Measurements from ENCODE around the gene CDSN. TPM values are rescaled to one million over a fixed set of nuclear protein-coding genes. Genes with fewer than 3 reads are reported as not detected.

CDSN gene
- total and polyA plus RNA-seq, 2 donors (not counting 1 experiment from before 2014, with no cell fraction given): not detected

DNA sequence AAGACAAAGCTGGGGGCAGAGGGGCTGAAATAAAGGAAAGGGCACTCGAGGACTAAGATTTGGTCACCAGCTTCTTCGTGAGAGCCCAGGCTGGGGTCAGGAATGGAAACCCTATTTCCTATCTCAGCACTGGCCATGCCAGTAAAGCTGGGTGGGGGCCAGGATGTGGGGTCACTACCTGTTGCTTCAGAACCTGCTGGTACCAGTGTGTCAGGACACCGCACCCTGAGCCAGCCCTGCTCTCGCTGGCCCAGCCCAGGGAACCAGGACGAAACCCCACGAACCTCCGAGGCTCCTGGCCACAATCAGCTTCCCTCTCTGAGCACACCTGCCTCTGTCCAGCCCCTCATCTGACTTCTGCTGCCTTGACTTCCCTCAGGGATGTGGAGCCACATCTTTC, 2.1 kb downstream of the CDSN start:
- Histone ChIP-seq H4K20me1 (ENCODE audit: control insufficient read depth, extremely low read depth, insufficient read depth, low read length) (no peaks in the 10 kb centered on the region), H3K27ac (ENCODE audit: insufficient read depth, low read length) (no peak overlapping the region), H3K9ac (ENCODE audit: insufficient read depth, low read length) (no peak overlapping the region), H3K4me1 (ENCODE audit: control insufficient read depth, extremely low read depth, insufficient read depth, low read length) (peaks cover 29% of the 10 kb centered on the region), H3K36me3 (ENCODE audit: control insufficient read depth, insufficient read depth, low read length) (no peaks in the 10 kb centered on the region), H2AFZ (ENCODE audit: low read length) (no peak overlapping the region), H3K27me3 (ENCODE audit: control insufficient read depth, insufficient read depth, low read length) (no peaks in the 10 kb centered on the region), H3K79me2 (ENCODE audit: control insufficient read depth, insufficient read depth, low read length) (no peaks in the 10 kb centered on the region), H3K9me3 (ENCODE audit: control insufficient read depth, insufficient read depth, low read depth, low read length) (no peaks in the 10 kb centered on the region), H3K4me2 (ENCODE audit: extremely low read depth, insufficient read depth, low read length) (no peak overlapping the region), H3K4me3 (replicated peaks in 1 of 4; ENCODE audit: control extremely low read depth in 1 of 4, insufficient read depth in 1 of 4, low read depth in 3 of 4, low read length in 4 of 4) (no peak overlapping the region)
- TF ChIP-seq, protein P1, sequence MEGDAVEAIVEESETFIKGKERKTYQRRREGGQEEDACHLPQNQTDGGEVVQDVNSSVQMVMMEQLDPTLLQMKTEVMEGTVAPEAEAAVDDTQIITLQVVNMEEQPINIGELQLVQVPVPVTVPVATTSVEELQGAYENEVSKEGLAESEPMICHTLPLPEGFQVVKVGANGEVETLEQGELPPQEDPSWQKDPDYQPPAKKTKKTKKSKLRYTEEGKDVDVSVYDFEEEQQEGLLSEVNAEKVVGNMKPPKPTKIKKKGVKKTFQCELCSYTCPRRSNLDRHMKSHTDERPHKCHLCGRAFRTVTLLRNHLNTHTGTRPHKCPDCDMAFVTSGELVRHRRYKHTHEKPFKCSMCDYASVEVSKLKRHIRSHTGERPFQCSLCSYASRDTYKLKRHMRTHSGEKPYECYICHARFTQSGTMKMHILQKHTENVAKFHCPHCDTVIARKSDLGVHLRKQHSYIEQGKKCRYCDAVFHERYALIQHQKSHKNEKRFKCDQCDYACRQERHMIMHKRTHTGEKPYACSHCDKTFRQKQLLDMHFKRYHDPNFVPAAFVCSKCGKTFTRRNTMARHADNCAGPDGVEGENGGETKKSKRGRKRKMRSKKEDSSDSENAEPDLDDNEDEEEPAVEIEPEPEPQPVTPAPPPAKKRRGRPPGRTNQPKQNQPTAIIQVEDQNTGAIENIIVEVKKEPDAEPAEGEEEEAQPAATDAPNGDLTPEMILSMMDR (conservative IDR thresholded peaks at IDR 0.05 in 1 of 2, IDR thresholded peaks at IDR 0.05 in 1 of 2; ENCODE audit: low read depth in 1 of 2, low read length in 2 of 2): no peak
- no peak for TF ChIP-seq EZH2 (IDR thresholded peaks at IDR 0.05; ENCODE audit: low read length, missing control alignments)
- DNase-seq (ENCODE audit: low read depth in 2 of 2): no peak

GRCh38 chr6:31116661-31117385, 3.4 kb downstream of the CDSN start:
- H3K4me1 ChIP-seq (ENCODE audit: control insufficient read depth, extremely low read depth, insufficient read depth, low read length): peaks cover 19% of the 10 kb centered on the region
- H3K36me3 ChIP-seq (ENCODE audit: control insufficient read depth, insufficient read depth, low read length): no peaks in the 10 kb centered on the region
- no peaks in the 10 kb centered on the region for H3K9me3 ChIP-seq (ENCODE audit: control insufficient read depth, insufficient read depth, low read depth, low read length)
- no peaks in the 10 kb centered on the region for H4K20me1 ChIP-seq (ENCODE audit: control insufficient read depth, extremely low read depth, insufficient read depth, low read length)
- H3K27me3 ChIP-seq (ENCODE audit: control insufficient read depth, insufficient read depth, low read length): peaks cover 3% of the 10 kb centered on the region
- H3K27ac ChIP-seq (ENCODE audit: insufficient read depth, low read length): no peak overlapping the region
- DNase-seq (ENCODE audit: low read depth in 2 of 2): no peak
- peak overlapping the region in 1 of 4 experiments; percentile 39 for H3K4me3 ChIP-seq (replicated peaks in 1 of 4; ENCODE audit: control extremely low read depth in 1 of 4, insufficient read depth in 1 of 4, low read depth in 3 of 4, low read length in 4 of 4)
- no peak overlapping the region for H3K9ac ChIP-seq (ENCODE audit: insufficient read depth, low read length)
- peak overlapping the region; percentile 36 for H2AFZ ChIP-seq (ENCODE audit: low read length)
- TF ChIP-seq, protein P1 (conservative IDR thresholded peaks at IDR 0.05 in 1 of 2, IDR thresholded peaks at IDR 0.05 in 1 of 2; ENCODE audit: low read depth in 1 of 2, low read length in 2 of 2): no peak
- TF ChIP-seq EZH2 (IDR thresholded peaks at IDR 0.05; ENCODE audit: low read length, missing control alignments): no peak
- peak overlapping the region; percentile 75 for H3K4me2 ChIP-seq (ENCODE audit: extremely low read depth, insufficient read depth, low read length)
- H3K79me2 ChIP-seq (ENCODE audit: control insufficient read depth, insufficient read depth, low read length): no peaks in the 10 kb centered on the region

DNA sequence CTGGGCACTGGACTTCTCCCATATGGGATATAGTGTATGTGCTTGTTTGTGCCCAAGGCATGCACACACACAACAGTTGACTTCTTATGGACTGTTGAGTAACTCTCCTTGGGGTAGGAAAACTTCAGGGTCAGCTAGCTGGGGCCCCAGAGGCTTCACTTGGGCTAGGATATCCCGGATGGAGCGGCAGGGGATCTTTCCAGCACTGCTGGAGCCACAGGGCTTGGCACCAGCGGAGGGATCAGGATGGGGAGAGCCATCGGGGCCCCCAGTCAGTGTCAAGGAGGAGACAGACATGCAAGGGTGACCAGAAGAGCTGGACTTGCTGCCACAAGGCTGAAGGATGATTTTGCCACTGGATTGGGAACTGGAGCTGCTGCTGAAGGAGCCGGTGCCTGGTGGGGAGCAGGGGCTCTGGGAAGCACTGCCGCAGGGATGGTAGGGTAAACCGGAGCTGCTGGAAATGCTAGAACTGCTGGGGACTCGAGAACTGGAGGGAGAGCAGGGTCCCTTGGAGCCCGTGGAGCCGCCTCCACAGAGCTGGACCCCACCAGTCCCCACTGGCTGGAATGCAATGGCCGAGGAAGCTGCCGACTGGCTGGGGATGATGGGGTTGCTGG, 4.2 kb downstream of the CDSN start:
- Histone ChIP-seq H3K79me2 (ENCODE audit: control insufficient read depth, insufficient read depth, low read length) (no peaks in the 10 kb centered on the region), H3K36me3 (ENCODE audit: control insufficient read depth, insufficient read depth, low read length) (no peaks in the 10 kb centered on the region), H4K20me1 (ENCODE audit: control insufficient read depth, extremely low read depth, insufficient read depth, low read length) (no peaks in the 10 kb centered on the region), H3K9me3 (ENCODE audit: control insufficient read depth, insufficient read depth, low read depth, low read length) (no peaks in the 10 kb centered on the region), H3K27me3 (ENCODE audit: control insufficient read depth, insufficient read depth, low read length) (peaks cover 3% of the 10 kb centered on the region), H3K9ac (ENCODE audit: insufficient read depth, low read length) (no peak overlapping the region), H3K27ac (ENCODE audit: insufficient read depth, low read length) (no peak overlapping the region), H3K4me1 (ENCODE audit: control insufficient read depth, extremely low read depth, insufficient read depth, low read length) (peaks cover 19% of the 10 kb centered on the region), H2AFZ (ENCODE audit: low read length) (no peak overlapping the region), H3K4me2 (ENCODE audit: extremely low read depth, insufficient read depth, low read length) (no peak overlapping the region), H3K4me3 (replicated peaks in 1 of 4; ENCODE audit: control extremely low read depth in 1 of 4, insufficient read depth in 1 of 4, low read depth in 3 of 4, low read length in 4 of 4) (no peak overlapping the region)
- no peak for DNase-seq (ENCODE audit: low read depth in 2 of 2)
- TF ChIP-seq, protein P1 (conservative IDR thresholded peaks at IDR 0.05 in 1 of 2, IDR thresholded peaks at IDR 0.05 in 1 of 2; ENCODE audit: low read depth in 1 of 2, low read length in 2 of 2): no peak
- TF ChIP-seq EZH2 (IDR thresholded peaks at IDR 0.05; ENCODE audit: low read length, missing control alignments): no peak
